ENCODE results near the gene ABCC9. TPM values are rescaled to one million over a fixed set of nuclear protein-coding genes. Genes with fewer than 3 reads are reported as not detected.
A peak's percentile ranks its signal among the peaks of the same experiment; 100 is the strongest.

Gene ABCC9
- total RNA-seq, 1 experiment from 2014 or later: not detected

- intact Hi-C loops (cut with micrococcal nuclease; ENCODE audit: unreplicated experiment): no loop called here
- TF ChIP-seq CTCF (IDR thresholded peaks at IDR 0.05; ENCODE audit: unreplicated experiment): no peak
- H3K27me3 Mint-ChIP-seq (ENCODE audit: unreplicated experiment): no peaks in the 10 kb centered on the region
- DNase-seq: no peak
- no peaks in the 10 kb centered on the region for H3K4me1 Mint-ChIP-seq (ENCODE audit: low read depth, unreplicated experiment)
- no TSS peak for BruUV-seq (replicated peaks)
- H3K4me3 Mint-ChIP-seq (ENCODE audit: low read depth, unreplicated experiment): peak within 1 kb of the TSS; percentile 68
- CTCF ChIA-PET: interaction anchor here (0.6 to 0.7 kb wide), 3 partner anchors 21 to 240 kb away, joined by 3 to 5 read pairs (median 4); no protein-coding TSS in a partner anchor
- no peaks in the 10 kb centered on the region for H3K9me3 Mint-ChIP-seq (ENCODE audit: low read depth, unreplicated experiment)
- H3K27ac Mint-ChIP-seq (ENCODE audit: unreplicated experiment): no peak within 1 kb of the TSS
- H3K36me3 Mint-ChIP-seq (ENCODE audit: insufficient read depth, unreplicated experiment): no peaks in the 10 kb centered on the region
Measured at GRCh38 chr12:21774358-21775132, 166.7 kb downstream of the ABCC9 start, which contains the start of gene KCNJ8. TSS of gene KCNJ8 (minus strand) at chr12:21774706. CDS start at chr12:21773616, 1,090 bp downstream.

DNA sequence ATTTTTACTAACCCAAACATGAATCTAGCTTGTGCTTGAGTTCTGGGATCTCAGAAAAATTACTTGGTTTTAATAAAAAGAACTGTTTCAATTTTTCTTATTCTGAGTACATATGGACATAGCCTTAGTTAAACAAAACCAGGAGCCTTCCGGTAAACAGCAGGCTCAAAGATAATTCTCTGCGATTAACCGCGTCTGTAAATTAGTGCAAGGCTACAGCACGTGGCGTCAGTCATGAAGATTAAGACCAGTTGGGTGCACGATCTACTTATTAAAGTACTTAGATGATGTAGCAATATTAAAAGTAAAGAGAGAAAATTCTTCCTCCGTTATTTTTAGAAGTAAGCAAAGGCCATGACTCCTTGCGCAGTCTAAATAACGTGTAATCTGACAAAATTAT is 167.4 kb downstream of the ABCC9 start:
- no peaks in the 10 kb centered on the region for H3K27me3 Mint-ChIP-seq (ENCODE audit: unreplicated experiment)
- no peaks in the 10 kb centered on the region for H3K36me3 Mint-ChIP-seq (ENCODE audit: insufficient read depth, unreplicated experiment)
- H3K4me1 Mint-ChIP-seq (ENCODE audit: low read depth, unreplicated experiment): no peaks in the 10 kb centered on the region
- BruUV-seq (replicated peaks): no TSS peak
- H3K4me3 Mint-ChIP-seq (ENCODE audit: low read depth, unreplicated experiment): no peak overlapping the region
- TF ChIP-seq CTCF (IDR thresholded peaks at IDR 0.05; ENCODE audit: unreplicated experiment): no peak
- no peaks in the 10 kb centered on the region for H3K9me3 Mint-ChIP-seq (ENCODE audit: low read depth, unreplicated experiment)
- H3K27ac Mint-ChIP-seq (ENCODE audit: unreplicated experiment): no peak overlapping the region
- CTCF ChIA-PET: no interaction called here
- intact Hi-C loops (cut with micrococcal nuclease; ENCODE audit: unreplicated experiment): no loop called here
- no peak for DNase-seq

- H3K4me3 Mint-ChIP-seq (ENCODE audit: low read depth, unreplicated experiment): no peak overlapping the region
- H3K36me3 Mint-ChIP-seq (ENCODE audit: insufficient read depth, unreplicated experiment): no peaks in the 10 kb centered on the region
- H3K27me3 Mint-ChIP-seq (ENCODE audit: unreplicated experiment): no peaks in the 10 kb centered on the region
- H3K4me1 Mint-ChIP-seq (ENCODE audit: low read depth, unreplicated experiment): no peaks in the 10 kb centered on the region
- intact Hi-C loops (cut with micrococcal nuclease; ENCODE audit: unreplicated experiment): no loop called here
- no peak for DNase-seq
- CTCF ChIA-PET: no interaction called here
- no peak for TF ChIP-seq CTCF (IDR thresholded peaks at IDR 0.05; ENCODE audit: unreplicated experiment)
- H3K27ac Mint-ChIP-seq (ENCODE audit: unreplicated experiment): no peak overlapping the region
- H3K9me3 Mint-ChIP-seq (ENCODE audit: low read depth, unreplicated experiment): no peaks in the 10 kb centered on the region
- BruUV-seq (replicated peaks): no TSS peak
Measured at GRCh38 chr12:21773263-21773741, 167.9 kb downstream of the ABCC9 start.

DNA sequence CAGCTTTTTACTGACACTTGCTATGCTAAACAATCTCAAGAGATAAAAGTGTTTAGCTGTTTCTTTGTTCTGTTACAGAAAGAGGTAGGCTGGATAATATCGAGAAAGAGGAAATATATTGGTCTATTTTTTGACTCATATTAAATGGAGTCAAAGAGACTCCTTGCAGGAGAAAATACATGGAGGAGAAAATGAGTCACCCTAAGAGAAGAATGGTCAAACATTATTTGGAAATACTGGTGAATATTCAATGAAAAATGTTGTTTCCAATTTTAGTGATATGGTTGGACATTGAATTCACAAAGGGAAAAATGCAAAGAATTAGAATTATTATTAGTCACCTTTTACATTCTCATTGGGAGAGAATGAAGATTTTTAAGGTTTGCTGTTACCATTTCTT is 169.9 kb downstream of the ABCC9 start:
- H3K27me3 Mint-ChIP-seq (ENCODE audit: unreplicated experiment): no peaks in the 10 kb centered on the region

More for the DNA sequence above, 169.9 kb downstream of the ABCC9 start:
- H3K4me1 Mint-ChIP-seq (ENCODE audit: low read depth, unreplicated experiment): no peaks in the 10 kb centered on the region
- no peak overlapping the region for H3K27ac Mint-ChIP-seq (ENCODE audit: unreplicated experiment)
- H3K9me3 Mint-ChIP-seq (ENCODE audit: low read depth, unreplicated experiment): no peaks in the 10 kb centered on the region
- TF ChIP-seq CTCF (IDR thresholded peaks at IDR 0.05; ENCODE audit: unreplicated experiment): no peak
- DNase-seq: no peak
- CTCF ChIA-PET: no interaction called here
- H3K4me3 Mint-ChIP-seq (ENCODE audit: low read depth, unreplicated experiment): no peak overlapping the region
- no peaks in the 10 kb centered on the region for H3K36me3 Mint-ChIP-seq (ENCODE audit: insufficient read depth, unreplicated experiment)
- intact Hi-C loops (cut with micrococcal nuclease; ENCODE audit: unreplicated experiment): no loop called here
- no TSS peak for BruUV-seq (replicated peaks)

Measured in Calu3 (cell line).